Measurements from ENCODE around the gene NF2. TPM values are rescaled to one million over a fixed set of nuclear protein-coding genes. Genes with fewer than 3 reads are reported as not detected.

NF2 gene
- total RNA-seq, 1 donor: 240 TPM

DNA sequence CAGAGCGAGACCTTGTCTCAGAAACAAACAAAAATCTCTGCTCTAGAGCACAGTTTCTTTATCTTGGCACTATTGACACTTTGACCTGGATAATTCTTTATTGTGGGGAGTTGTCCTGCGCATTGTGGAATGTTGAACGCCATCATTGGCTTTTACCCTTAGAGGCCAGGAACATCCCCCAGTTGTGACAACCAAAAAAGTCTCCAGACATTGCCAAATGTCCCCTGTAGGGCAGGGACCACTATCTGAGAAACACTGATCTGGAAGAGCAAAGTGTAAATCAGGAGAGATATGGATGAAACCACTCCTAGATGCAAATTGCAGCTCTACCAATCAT is 4.8 kb upstream of the NF2 start:
- DNase-seq (ENCODE audit: low read depth): no peak
- no peak overlapping the region for H3K4me3 ChIP-seq (ENCODE audit: low read depth, low read length)
- TF ChIP-seq, protein P1, sequence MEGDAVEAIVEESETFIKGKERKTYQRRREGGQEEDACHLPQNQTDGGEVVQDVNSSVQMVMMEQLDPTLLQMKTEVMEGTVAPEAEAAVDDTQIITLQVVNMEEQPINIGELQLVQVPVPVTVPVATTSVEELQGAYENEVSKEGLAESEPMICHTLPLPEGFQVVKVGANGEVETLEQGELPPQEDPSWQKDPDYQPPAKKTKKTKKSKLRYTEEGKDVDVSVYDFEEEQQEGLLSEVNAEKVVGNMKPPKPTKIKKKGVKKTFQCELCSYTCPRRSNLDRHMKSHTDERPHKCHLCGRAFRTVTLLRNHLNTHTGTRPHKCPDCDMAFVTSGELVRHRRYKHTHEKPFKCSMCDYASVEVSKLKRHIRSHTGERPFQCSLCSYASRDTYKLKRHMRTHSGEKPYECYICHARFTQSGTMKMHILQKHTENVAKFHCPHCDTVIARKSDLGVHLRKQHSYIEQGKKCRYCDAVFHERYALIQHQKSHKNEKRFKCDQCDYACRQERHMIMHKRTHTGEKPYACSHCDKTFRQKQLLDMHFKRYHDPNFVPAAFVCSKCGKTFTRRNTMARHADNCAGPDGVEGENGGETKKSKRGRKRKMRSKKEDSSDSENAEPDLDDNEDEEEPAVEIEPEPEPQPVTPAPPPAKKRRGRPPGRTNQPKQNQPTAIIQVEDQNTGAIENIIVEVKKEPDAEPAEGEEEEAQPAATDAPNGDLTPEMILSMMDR (IDR thresholded peaks at IDR 0.05; ENCODE audit: insufficient read depth, low read depth, low read length): no peak

DNA sequence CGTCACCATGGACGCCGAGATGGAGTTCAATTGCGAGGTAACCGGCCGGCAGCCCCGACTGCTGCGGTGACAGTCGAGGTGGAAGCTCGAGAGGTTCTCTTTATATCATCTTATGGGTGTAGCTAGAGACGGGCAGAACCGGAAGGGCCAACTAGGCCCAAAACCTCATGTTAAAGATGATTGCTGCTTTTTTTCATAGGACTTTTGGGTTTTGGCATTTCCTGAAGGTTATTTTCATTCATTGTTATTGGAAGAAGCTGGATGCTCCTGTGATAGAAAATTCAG is 585 bp downstream of the NF2 start:
- TF ChIP-seq, protein P1 (IDR thresholded peaks at IDR 0.05; ENCODE audit: insufficient read depth, low read depth, low read length): no peak
- peak overlapping the region; percentile 85 for H3K4me3 ChIP-seq (ENCODE audit: low read depth, low read length)
- peak; percentile 50 for DNase-seq (ENCODE audit: low read depth)

DNA sequence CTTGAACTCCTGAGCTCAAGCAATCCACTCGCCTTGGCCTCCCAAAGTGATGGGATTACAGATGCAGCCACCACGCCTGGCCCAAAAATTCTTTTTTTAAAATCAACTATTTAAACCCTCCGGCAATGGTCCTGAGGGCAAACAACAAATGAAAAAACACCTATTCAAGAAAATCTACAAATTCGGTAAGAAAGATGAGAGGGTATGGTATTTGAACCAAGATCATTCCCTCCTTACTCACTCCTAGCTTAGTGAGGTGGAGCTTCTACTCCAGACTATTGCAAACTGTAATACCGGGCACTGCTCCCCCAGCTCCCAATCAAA is 2.1 kb downstream of the NF2 start:
- no peak overlapping the region for H3K4me3 ChIP-seq (ENCODE audit: low read depth, low read length)
- no peak for DNase-seq (ENCODE audit: low read depth)
- TF ChIP-seq, protein P1 (IDR thresholded peaks at IDR 0.05; ENCODE audit: insufficient read depth, low read depth, low read length): no peak

DNA sequence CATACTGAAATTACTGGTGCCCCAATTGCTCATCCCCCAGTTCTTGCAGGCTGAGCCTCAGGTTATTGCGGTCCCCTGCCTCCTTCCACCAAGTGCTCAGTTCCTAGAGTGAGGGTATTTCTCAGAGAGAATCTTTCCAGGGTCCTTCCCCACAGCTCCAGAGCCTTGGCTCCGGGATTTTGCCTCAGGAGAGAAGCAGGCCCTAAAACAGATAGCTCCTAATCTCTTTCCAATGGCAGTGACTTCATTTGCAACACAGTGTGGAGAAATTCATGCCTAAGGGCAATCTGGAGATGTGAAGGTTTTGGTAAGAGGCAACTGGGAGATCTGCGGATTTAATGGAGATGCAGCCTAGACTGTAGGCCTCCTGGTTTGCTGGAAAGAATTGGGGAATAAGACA is 2.9 kb downstream of the NF2 start:
- H3K4me3 ChIP-seq (ENCODE audit: low read depth, low read length): no peak overlapping the region
- TF ChIP-seq, protein P1 (IDR thresholded peaks at IDR 0.05; ENCODE audit: insufficient read depth, low read depth, low read length): no peak
- no peak for DNase-seq (ENCODE audit: low read depth)

DNA sequence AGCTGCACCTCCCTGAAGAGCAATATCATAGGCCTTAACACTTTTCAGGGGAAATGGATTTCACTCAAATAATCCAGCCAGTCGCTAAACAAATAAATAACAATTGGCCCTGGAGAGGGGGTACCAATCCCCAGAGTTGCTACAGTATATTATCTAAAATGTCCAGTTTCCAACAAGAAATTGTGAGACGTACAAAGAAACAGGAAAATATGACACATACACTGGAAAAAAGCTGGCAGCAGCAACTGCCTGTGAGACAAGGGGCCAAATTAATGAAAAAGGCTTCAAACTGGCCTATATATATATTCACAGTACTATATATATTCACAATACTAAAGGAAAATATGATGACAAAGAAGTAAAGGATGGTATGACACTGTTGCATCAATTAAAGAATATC is 4.0 kb downstream of the NF2 start:
- TF ChIP-seq, protein P1 (IDR thresholded peaks at IDR 0.05; ENCODE audit: insufficient read depth, low read depth, low read length): no peak
- no peak for DNase-seq (ENCODE audit: low read depth)
- no peak overlapping the region for H3K4me3 ChIP-seq (ENCODE audit: low read depth, low read length)

DNA sequence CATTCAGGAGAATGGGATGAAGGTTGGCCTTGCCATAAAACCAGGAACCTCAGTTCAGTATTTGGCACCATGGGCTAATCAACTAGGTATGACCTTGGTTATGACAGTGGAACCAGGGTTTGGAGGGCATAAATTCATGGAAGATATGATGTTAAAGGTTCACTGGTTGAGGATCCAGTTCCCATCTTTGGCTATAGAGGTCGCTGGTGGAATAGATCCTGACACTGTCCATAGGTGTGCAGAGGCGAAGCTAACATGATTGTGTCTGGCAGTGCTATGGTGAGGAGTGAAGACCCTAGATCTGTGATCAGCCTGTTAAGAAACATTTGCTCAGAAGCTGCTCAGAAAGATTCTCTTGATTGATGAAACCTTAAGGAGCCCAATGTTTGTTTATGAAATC is 5.7 kb downstream of the NF2 start:
- TF ChIP-seq, protein P1 (IDR thresholded peaks at IDR 0.05; ENCODE audit: insufficient read depth, low read depth, low read length): peak; percentile 53
- DNase-seq (ENCODE audit: low read depth): no peak
- no peak overlapping the region for H3K4me3 ChIP-seq (ENCODE audit: low read depth, low read length)

DNA sequence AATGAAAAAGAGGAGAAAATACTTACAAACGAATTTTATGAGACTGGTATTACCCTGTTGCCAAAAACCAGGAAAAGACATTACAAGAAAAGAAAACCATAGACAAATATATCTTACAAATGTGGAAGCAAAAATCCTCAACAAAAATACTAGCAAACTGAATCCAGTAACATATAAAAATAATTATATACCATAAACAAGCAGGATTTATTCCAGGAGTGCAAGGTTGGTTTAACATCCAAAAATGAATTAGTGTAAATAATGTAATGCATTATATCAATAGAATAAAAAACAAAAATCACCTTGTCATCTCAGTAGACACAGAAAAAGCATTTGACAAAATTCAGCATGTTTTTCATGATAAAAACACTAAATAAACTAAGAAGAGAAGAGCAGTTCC is 7.3 kb downstream of the NF2 start:
- no peak for DNase-seq (ENCODE audit: low read depth)
- TF ChIP-seq, protein P1 (IDR thresholded peaks at IDR 0.05; ENCODE audit: insufficient read depth, low read depth, low read length): no peak

More for the DNA sequence above, 7.3 kb downstream of the NF2 start:
- H3K4me3 ChIP-seq (ENCODE audit: low read depth, low read length): no peak overlapping the region
